Rectal smooth muscle tissue (tissue), 1 donor: ENCODE measurements around the gene ZNHIT6.

Experiments used
- H3K27ac ChIP-seq: one replicate; pipeline ENCODE4 v1.7.0; 2013; ENCODE audit warnings: low read depth, low read length, inconsistent platforms
- H3K27me3 ChIP-seq: one replicate; pipeline ENCODE4 v1.7.0; 2013; ENCODE audit warnings: low read length; ENCODE audit not compliant: control insufficient read depth, insufficient read depth
- H3K36me3 ChIP-seq: one replicate; pipeline ENCODE4 v1.7.0; 2013; ENCODE audit warnings: low read length; ENCODE audit not compliant: control insufficient read depth, insufficient read depth
- H3K4me1 ChIP-seq: one replicate; pipeline ENCODE4 v1.7.0; 2013; ENCODE audit warnings: low read length; ENCODE audit not compliant: control insufficient read depth, insufficient read depth
- H3K4me3 ChIP-seq: one replicate; pipeline ENCODE4 v1.7.0; 2013; ENCODE audit warnings: low read length
- H3K9ac ChIP-seq: one replicate; pipeline ENCODE4 v1.7.0; 2013; ENCODE audit warnings: low read length

ZNHIT6 gene

GRCh38 chr1:85611856-85612255, 96.4 kb downstream of the ZNHIT6 start:
- Histone ChIP-seq H3K27ac (no peak overlapping the region), H3K4me3 (no peak overlapping the region), H3K4me1 (peaks cover 2% of the 10 kb centered on the region), H3K36me3 (no peaks in the 10 kb centered on the region), H3K9ac (no peak overlapping the region), H3K27me3 (no peaks in the 10 kb centered on the region)

GRCh38 chr1:85611425-85611824, 96.8 kb downstream of the ZNHIT6 start:
- Histone ChIP-seq H3K9ac (no peak overlapping the region), H3K4me1 (peaks cover 2% of the 10 kb centered on the region), H3K36me3 (no peaks in the 10 kb centered on the region), H3K27me3 (no peaks in the 10 kb centered on the region), H3K27ac (no peak overlapping the region), H3K4me3 (no peak overlapping the region)

DNA sequence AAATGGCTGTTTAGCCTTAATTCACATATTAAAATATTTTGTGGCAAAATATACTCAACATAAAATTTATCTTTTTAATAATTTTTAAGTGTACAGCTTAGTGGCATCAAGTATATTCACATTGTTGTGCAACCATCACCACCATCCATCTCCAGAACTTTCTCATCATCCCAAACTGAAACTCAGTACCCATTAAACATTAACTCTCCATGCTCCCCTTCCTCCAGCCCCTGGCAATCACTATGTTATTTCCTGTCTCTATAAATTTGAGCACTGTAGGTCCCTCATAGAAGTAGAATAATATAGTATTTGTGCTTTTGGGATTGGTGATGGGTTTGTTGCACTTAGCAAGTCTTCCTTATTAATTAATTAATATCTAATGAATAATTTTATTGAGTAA, 98.3 kb downstream of the ZNHIT6 start:
- H3K4me3 ChIP-seq, result no peak overlapping the region
- H3K9ac ChIP-seq, result no peak overlapping the region
- peaks cover 2% of the 10 kb centered on the region for H3K4me1 ChIP-seq
- no peak overlapping the region for H3K27ac ChIP-seq
- H3K27me3 ChIP-seq, result peaks cover 2% of the 10 kb centered on the region
- no peaks in the 10 kb centered on the region for H3K36me3 ChIP-seq

DNA sequence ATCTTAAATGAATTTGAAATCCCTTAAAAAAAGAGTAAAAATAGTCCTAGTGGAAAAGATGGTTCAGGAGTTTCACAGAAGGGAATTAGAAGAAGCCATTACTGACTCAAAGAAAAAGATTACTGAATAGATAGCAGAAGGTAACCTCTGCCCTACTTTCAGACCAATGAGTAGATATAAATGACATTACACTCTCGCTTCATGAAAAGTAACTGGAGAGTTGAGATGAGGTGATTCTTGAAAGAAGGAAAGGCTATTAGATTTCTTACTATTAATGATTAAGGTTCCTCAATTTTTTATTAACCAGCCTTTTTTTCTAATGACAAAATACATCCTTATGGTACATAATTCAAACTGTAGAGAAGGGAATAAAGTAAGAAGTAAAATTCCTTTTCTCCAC, 99.4 kb downstream of the ZNHIT6 start:
- Histone ChIP-seq H3K9ac (no peak overlapping the region), H3K27me3 (peaks cover 2% of the 10 kb centered on the region), H3K4me3 (no peak overlapping the region), H3K36me3 (no peaks in the 10 kb centered on the region), H3K4me1 (peaks cover 2% of the 10 kb centered on the region), H3K27ac (no peak overlapping the region)

GRCh38 chr1:85607921-85608265, 100.3 kb downstream of the ZNHIT6 start:
- Histone ChIP-seq H3K27ac (no peak overlapping the region), H3K36me3 (no peaks in the 10 kb centered on the region), H3K27me3 (peaks cover 2% of the 10 kb centered on the region), H3K4me3 (no peak overlapping the region), H3K4me1 (peaks cover 2% of the 10 kb centered on the region), H3K9ac (no peak overlapping the region)

DNA sequence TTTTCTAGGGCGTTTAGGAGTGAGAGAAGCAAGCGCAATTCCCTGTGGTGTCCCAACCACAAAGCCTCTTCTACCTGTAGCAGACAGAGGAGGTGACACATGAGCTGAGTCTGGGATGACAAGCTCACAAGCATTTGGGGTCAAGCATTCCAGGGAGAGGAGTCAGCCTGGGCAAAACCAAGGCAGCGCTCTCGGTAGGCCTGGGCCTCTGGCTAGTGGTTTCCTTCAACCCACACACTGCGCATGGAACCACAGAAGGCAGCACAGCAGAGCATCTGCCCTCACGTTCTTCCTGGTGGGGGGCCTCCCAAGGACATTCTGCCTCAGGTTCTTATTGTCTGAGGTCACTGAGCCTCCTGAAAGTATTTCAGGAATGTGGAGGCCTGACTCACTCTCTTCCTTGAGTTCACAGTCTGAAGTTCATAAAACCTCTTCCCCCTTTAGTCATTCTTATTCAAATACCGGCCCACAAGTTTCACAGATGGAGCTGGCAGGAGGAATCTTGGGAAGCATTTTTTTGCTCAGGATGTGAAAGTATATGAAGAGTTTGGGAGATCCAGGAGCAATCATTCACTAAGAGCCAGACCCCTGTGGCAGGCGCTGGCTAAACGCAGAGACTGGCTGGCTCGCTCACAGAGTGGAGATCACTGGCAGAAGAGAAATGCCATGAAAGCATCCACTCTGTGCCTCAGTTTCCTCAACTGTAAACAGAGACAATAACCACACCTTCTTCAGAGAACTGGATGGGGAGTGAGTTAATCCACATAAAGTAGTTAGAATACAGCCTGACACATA, 100.9 kb downstream of the ZNHIT6 start:
- Histone ChIP-seq H3K4me1 (peaks cover 2% of the 10 kb centered on the region), H3K27me3 (peaks cover 2% of the 10 kb centered on the region), H3K9ac (no peak overlapping the region), H3K4me3 (no peak overlapping the region), H3K36me3 (no peaks in the 10 kb centered on the region), H3K27ac (no peak overlapping the region)

GRCh38 chr1:85606414-85606800, 101.8 kb downstream of the ZNHIT6 start:
- H3K4me1 ChIP-seq, result peaks cover 2% of the 10 kb centered on the region
- H3K9ac ChIP-seq, result no peak overlapping the region
- H3K27ac ChIP-seq, result no peak overlapping the region
- no peak overlapping the region for H3K4me3 ChIP-seq
- H3K36me3 ChIP-seq, result no peaks in the 10 kb centered on the region
- peaks cover 2% of the 10 kb centered on the region for H3K27me3 ChIP-seq

DNA sequence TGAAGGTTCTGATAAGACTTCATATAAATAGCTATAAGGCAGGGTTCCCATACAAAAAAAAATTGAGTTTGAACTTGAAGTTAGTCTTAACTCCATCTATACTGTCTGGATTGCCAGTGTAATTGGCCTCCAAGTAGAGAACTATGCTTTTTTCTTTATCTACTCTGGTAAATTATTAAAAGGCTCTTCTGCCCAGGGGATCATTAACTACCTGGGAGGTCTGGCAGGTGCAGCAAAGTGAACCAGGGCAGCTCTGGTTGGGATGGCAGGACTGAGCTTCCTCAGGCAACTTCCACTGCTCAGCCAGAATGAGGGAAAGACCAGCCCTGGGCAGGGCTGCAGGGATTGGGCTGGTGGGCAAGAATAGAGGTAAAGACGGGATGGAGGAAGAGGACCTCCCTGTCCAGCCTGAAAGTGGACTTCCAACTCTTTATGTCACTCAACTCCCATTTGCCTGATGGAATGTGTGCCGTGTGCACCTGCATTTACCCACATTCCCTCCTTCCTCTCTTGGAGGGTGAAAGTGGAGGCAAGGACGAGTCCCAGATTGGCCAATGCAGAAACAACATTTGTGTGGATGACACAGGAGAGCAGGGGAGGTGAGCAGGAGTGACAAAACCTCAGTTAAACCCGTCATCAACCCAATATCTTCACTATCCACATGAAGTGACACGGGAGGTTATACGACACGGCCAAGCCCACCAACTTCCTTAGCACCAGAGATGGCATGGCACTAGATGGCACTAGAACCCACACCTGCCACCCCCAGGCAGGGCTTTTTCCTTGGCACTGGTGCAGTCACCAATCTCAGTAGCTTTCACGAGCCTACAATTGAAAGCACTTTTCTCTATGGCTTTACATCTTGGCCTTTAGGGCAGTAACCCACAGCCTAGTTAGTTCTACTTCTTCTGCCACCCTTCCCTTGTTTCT, 102.5 kb downstream of the ZNHIT6 start:
- H3K9ac ChIP-seq, result no peak overlapping the region
- H3K27ac ChIP-seq, result no peak overlapping the region
- H3K4me3 ChIP-seq, result no peak overlapping the region
- no peaks in the 10 kb centered on the region for H3K4me1 ChIP-seq
- peaks cover 2% of the 10 kb centered on the region for H3K27me3 ChIP-seq
- no peaks in the 10 kb centered on the region for H3K36me3 ChIP-seq

GRCh38 chr1:85604298-85604997, 103.8 kb downstream of the ZNHIT6 start:
- Histone ChIP-seq H3K36me3 (no peaks in the 10 kb centered on the region), H3K4me3 (no peak overlapping the region), H3K27ac (no peak overlapping the region), H3K9ac (no peak overlapping the region), H3K27me3 (peaks cover 2% of the 10 kb centered on the region), H3K4me1 (peaks cover 2% of the 10 kb centered on the region)

- Histone ChIP-seq H3K9ac (no peak overlapping the region), H3K4me3 (no peak overlapping the region), H3K4me1 (peaks cover 11% of the 10 kb centered on the region), H3K27me3 (peaks cover 2% of the 10 kb centered on the region), H3K27ac (no peak overlapping the region), H3K36me3 (no peaks in the 10 kb centered on the region)
These were observed 105.0 kb downstream of the ZNHIT6 start for GRCh38 chr1:85603086-85603880.

DNA sequence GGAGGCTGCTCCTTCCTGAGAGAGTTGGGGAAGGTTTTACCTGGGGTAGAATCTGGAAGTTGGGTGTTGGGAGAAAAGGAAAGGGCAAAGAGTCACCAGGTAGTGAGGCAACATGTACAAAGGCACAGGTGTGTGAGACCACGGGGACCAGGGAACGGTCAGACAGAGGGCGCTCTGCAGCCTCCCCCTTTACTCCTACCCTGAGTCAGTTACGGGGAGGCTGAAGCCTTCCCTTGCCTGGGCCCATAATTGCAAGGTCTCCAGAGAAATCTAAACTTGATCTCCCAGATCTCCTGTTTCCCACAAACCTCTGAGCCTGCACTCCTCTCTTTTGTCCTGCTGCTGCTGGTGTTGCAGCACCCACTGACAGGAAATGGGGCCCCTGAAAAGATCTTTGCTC, 105.7 kb downstream of the ZNHIT6 start:
- Histone ChIP-seq H3K36me3 (no peaks in the 10 kb centered on the region), H3K27ac (no peak overlapping the region), H3K4me1 (peaks cover 11% of the 10 kb centered on the region), H3K9ac (no peak overlapping the region), H3K4me3 (no peak overlapping the region), H3K27me3 (peaks cover 2% of the 10 kb centered on the region)

DNA sequence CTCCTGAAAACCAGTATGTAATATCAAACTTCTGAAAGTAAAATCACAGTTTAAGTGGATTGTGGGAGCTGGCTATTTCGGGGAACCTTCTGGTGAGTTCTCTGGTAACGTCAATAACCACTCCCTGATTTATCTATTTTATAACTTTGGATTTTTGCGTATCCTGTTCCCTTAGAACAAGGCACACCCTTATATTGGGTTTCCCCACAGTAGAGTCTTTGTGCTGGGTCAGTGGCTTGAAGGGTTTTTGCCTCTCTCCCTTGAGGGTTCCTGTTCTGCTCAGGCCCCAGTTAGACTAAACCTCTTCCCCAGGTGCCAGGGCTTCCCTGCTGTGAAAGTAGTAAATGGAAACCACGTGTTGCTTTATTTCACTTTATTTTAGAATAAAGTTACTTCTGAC, 106.3 kb downstream of the ZNHIT6 start:
- Histone ChIP-seq H3K27me3 (peaks cover 2% of the 10 kb centered on the region), H3K9ac (no peak overlapping the region), H3K4me3 (no peak overlapping the region), H3K4me1 (peaks cover 11% of the 10 kb centered on the region), H3K27ac (no peak overlapping the region), H3K36me3 (no peaks in the 10 kb centered on the region)
